IMR-90 (cell line): ENCODE results near the gene FRAS1. TPM values are rescaled to one million over a fixed set of nuclear protein-coding genes. Genes with fewer than 3 reads are reported as not detected.

Source experiments
- ATAC-seq: fragments of 200-7000 bp; cut with Tn5 transposase; 2 replicates; pipeline ENCODE4 v1.9.1; 2020; ENCODE audit warnings: low read depth, mild to moderate bottlenecking, moderate library complexity
- BruUV-seq: library from RNA; stranded (reverse); fragments of 400-500 nt; replicated peaks from 2 replicates; lab custom pipeline; 2021; lab: Mats Ljungman, UMichigan
- CTCF ChIA-PET: fragments of 300-600 bp; formaldehyde crosslinking; extraction: SDS; loops from one replicate; lab custom pipeline; 2021; ENCODE audit warnings: antibody characterized with exemption; lab: Yijun Ruan, JAX
- POLR2A ChIA-PET: fragments of 300-600 bp; sonication (Branson Sonifier 250); formaldehyde crosslinking; loops from one replicate; lab custom pipeline; 2022; ENCODE audit warnings: antibody characterized with exemption; ENCODE audit not compliant: unreplicated experiment; lab: Charles Lee
- DNase-seq: peaks from one replicate; pipeline ENCODE4 v3.0.0; 2013
- H2AFZ ChIP-seq: replicated peaks from 2 replicates; pipeline ENCODE3; 2013; ENCODE audit warnings: low read length, mild to moderate bottlenecking; ENCODE audit not compliant: poor library complexity
- H2AK5ac ChIP-seq: 2 replicates; pipeline ENCODE4 v1.6.1; 2013; ENCODE audit warnings: low read depth, low read length, inconsistent platforms
- H2AK9ac ChIP-seq: replicated peaks from 2 replicates; pipeline ENCODE3; 2013; ENCODE audit warnings: mild to moderate bottlenecking, low read depth, low read length, moderate library complexity; ENCODE audit not compliant: poor library complexity
- H2BK120ac ChIP-seq: 2 replicates; pipeline ENCODE4 v1.6.1; 2013; ENCODE audit warnings: low read depth, low read length, inconsistent platforms
- H2BK15ac ChIP-seq: 3 replicates; pipeline ENCODE4 v1.6.1; 2013; ENCODE audit warnings: low read depth, low read length, inconsistent platforms
- H2BK20ac ChIP-seq: 2 replicates; pipeline ENCODE4 v1.6.1; 2013; ENCODE audit warnings: low read depth, mild to moderate bottlenecking, inconsistent platforms, low read length, moderate library complexity
- H2BK5ac ChIP-seq: 2 replicates; pipeline ENCODE4 v1.6.1; 2013; ENCODE audit warnings: mild to moderate bottlenecking, low read depth, low read length, inconsistent platforms; ENCODE audit not compliant: poor library complexity, severe bottlenecking
- H3K14ac ChIP-seq: replicated peaks from 2 replicates; pipeline ENCODE4 v1.6.1; 2013; ENCODE audit warnings: low read depth, low read length, inconsistent platforms
- H3K18ac ChIP-seq: 2 replicates; pipeline ENCODE4 v1.6.1; 2013; ENCODE audit warnings: low read depth, low read length, control low read depth
- H3K23ac ChIP-seq: 2 replicates; pipeline ENCODE4 v1.6.1; 2013; ENCODE audit warnings: low read depth, low read length, inconsistent platforms
- H3K27ac ChIP-seq: 2 replicates; pipeline ENCODE4 v1.5.1; 2013; ENCODE audit warnings: mild to moderate bottlenecking, control low read depth, low read length; ENCODE audit not compliant: insufficient read depth
- H3K27me3 ChIP-seq: 2 replicates; pipeline ENCODE4 v1.6.1; 2013; ENCODE audit warnings: low read length; ENCODE audit not compliant: control insufficient read depth, insufficient read depth
- H3K36me3 ChIP-seq: 2 replicates; pipeline ENCODE4 v1.6.1; 2013; ENCODE audit warnings: low read length, mixed read lengths; ENCODE audit not compliant: control insufficient read depth, insufficient read depth
- H3K4ac ChIP-seq: 2 replicates; pipeline ENCODE4 v1.6.1; 2013; ENCODE audit warnings: low read depth, low read length, inconsistent platforms
- H3K4me1 ChIP-seq: 2 replicates; pipeline ENCODE4 v1.6.1; 2013; ENCODE audit warnings: low read length, mixed read lengths; ENCODE audit not compliant: control insufficient read depth, insufficient read depth
- H3K4me2 ChIP-seq: 2 replicates; pipeline ENCODE4 v1.6.1; 2013; ENCODE audit warnings: low read depth, mild to moderate bottlenecking, control low read depth, low read length, moderate library complexity
- H3K4me3 ChIP-seq: 2 replicates; pipeline ENCODE4 v1.5.1; 2013; ENCODE audit warnings: low read depth, mild to moderate bottlenecking, control low read depth, low read length, moderate library complexity; ENCODE audit not compliant: insufficient read depth
- H3K56ac ChIP-seq: 2 replicates; pipeline ENCODE4 v1.6.1; 2013; ENCODE audit warnings: low read length, inconsistent platforms; ENCODE audit not compliant: insufficient read depth; ENCODE audit errors: extremely low read depth
- H3K79me1 ChIP-seq, 2 experiments: 2 replicates each; pipeline ENCODE4 v1.6.1; 2013; ENCODE audit warnings: low read length in 2 of 2, inconsistent platforms in 1 of 2, low read depth in 1 of 2
- H3K9ac ChIP-seq: 2 replicates; pipeline ENCODE4 v1.6.1; 2013; ENCODE audit warnings: low read depth, low read length, control low read depth
- H3K9me1 ChIP-seq: 2 replicates; pipeline ENCODE4 v1.6.1; 2013; ENCODE audit warnings: low read length, inconsistent platforms; ENCODE audit not compliant: insufficient read depth
- H3K9me3 ChIP-seq: 2 replicates; pipeline ENCODE4 v1.6.1; 2013; ENCODE audit warnings: low read length; ENCODE audit not compliant: control insufficient read depth, insufficient read depth
- H4K20me1 ChIP-seq: 2 replicates; pipeline ENCODE4 v1.6.1; 2013; ENCODE audit warnings: low read length, inconsistent platforms; ENCODE audit not compliant: insufficient read depth
- H4K5ac ChIP-seq: 2 replicates; pipeline ENCODE4 v1.6.1; 2013; ENCODE audit warnings: mild to moderate bottlenecking, low read depth, low read length, control low read depth
- H4K8ac ChIP-seq, 2 experiments: 2 replicates each; pipeline ENCODE4 v1.6.1; 2013; ENCODE audit warnings: low read depth in 2 of 2, low read length in 2 of 2, control low read depth in 1 of 2, inconsistent platforms in 1 of 2
- H4K91ac ChIP-seq: 2 replicates; pipeline ENCODE4 v1.6.1; 2013; ENCODE audit warnings: low read depth, low read length, inconsistent platforms; ENCODE audit not compliant: insufficient read depth
- BHLHE40 ChIP-seq: fragments of 150-350 bp; IDR thresholded peaks from 2 replicates; pipeline ENCODE4 v1.6.1; 2016; ENCODE audit warnings: mild to moderate bottlenecking, low read depth, low read length
- CEBPB ChIP-seq: IDR thresholded peaks from 2 replicates; pipeline ENCODE4 v1.6.1; 2012; ENCODE audit warnings: low read depth, low read length, improper control_type of control experiment
- CHD1 ChIP-seq: IDR thresholded peaks from 2 replicates; pipeline ENCODE4 v1.6.1; 2012; ENCODE audit warnings: low read depth, low read length, improper control_type of control experiment
- FOS ChIP-seq: fragments of 150-350 bp; IDR thresholded peaks from 2 replicates; pipeline ENCODE4 v1.6.1; 2016; ENCODE audit warnings: low read depth, low read length
- MAFK ChIP-seq: IDR thresholded peaks from 2 replicates; pipeline ENCODE4 v1.6.1; 2012; ENCODE audit warnings: low read depth, low read length, improper control_type of control experiment
- MAZ ChIP-seq: IDR thresholded peaks from 2 replicates; pipeline ENCODE4 v1.6.1; 2012; ENCODE audit warnings: low read depth, mild to moderate bottlenecking, low read length, improper control_type of control experiment, moderate library complexity, borderline replicate concordance
- MXI1 ChIP-seq: IDR thresholded peaks from 2 replicates; pipeline ENCODE4 v1.6.1; 2012; ENCODE audit warnings: low read depth, mild to moderate bottlenecking, low read length, moderate library complexity, borderline replicate concordance
- NFE2L2 ChIP-seq: fragments of 150-350 bp; IDR thresholded peaks from 2 replicates; pipeline ENCODE4 v1.6.1; 2016; ENCODE audit warnings: low read depth, mild to moderate bottlenecking, low read length
- RAD21 ChIP-seq: IDR thresholded peaks from 2 replicates; pipeline ENCODE4 v1.6.1; 2012; ENCODE audit warnings: low read length, improper control_type of control experiment
- RCOR1 ChIP-seq: IDR thresholded peaks from 2 replicates; pipeline ENCODE4 v1.6.1; 2012; ENCODE audit warnings: mild to moderate bottlenecking, low read length, improper control_type of control experiment; ENCODE audit not compliant: insufficient replicate concordance
- RFX5 ChIP-seq: IDR thresholded peaks from 2 replicates; pipeline ENCODE4 v1.8.0; 2012; ENCODE audit warnings: low read depth, mild to moderate bottlenecking, low read length, moderate library complexity
- SMC3 ChIP-seq: fragments of 150-350 bp; IDR thresholded peaks from 2 replicates; pipeline ENCODE4 v1.6.1; 2016; ENCODE audit warnings: low read depth, mild to moderate bottlenecking, antibody characterized with exemption, low read length, moderate library complexity
- WGBS, 2 experiments: methylation state at CpG; one replicate each; pipeline versions ENCODE4 v1.1.5 to v1.1.7; 2013; ENCODE audit warnings: missing lambda C conversion rate in 2 of 2; ENCODE audit not compliant: insufficient read length in 1 of 2; ENCODE audit errors: extremely low coverage in 2 of 2; 5-methylcytosine and 5-hydroxymethylcytosine counted together
- dilution Hi-C: fragments of 300-500 bp; cut with HindIII; formaldehyde crosslinking; loops from one replicate; pipeline ENCODE4 v1.14.3; 2018; ENCODE audit warnings: low sequenced_read_pairs; ENCODE audit not compliant: unreplicated experiment
- in situ Hi-C: fragments of 300-500 bp; cut with MboI; formaldehyde crosslinking; loops from 3 replicates; pipeline ENCODE4 v1.14.3; 2019; ENCODE audit warnings: low sequenced_read_pairs, inconsistent platforms, mixed read lengths
- intact Hi-C: fragments of 100-400 bp; cut with micrococcal nuclease; formaldehyde crosslinking; loops from 2 replicates; pipeline ENCODE4 v1.10.0; 2022
- polyA plus RNA-seq, 3 experiments: library from polyadenylated mRNA; depleted of rRNA; stranded (reverse); fragments of >200 nt; gene quantifications; 2 replicates each; pipeline ENCODE4 v1.2.3, GENCODE V29; 2012; ENCODE audit warnings: low replicate concordance in 1 of 3
- total RNA-seq: library from RNA; depleted of rRNA; stranded (reverse); fragments of >200 nt; gene quantifications from 2 replicates; pipeline ENCODE4 v1.2.3, GENCODE V29; 2012
- TF ChIP-seq, protein P1 (sequence below): fragments of 150-350 bp; IDR thresholded peaks from 2 replicates; pipeline ENCODE4 v1.6.1; 2016; ENCODE audit warnings: low read depth, mild to moderate bottlenecking, low read length, moderate library complexity, borderline replicate concordance
- TF ChIP-seq, protein P2 (sequence below): conservative IDR thresholded peaks from 2 replicates; pipeline ENCODE4 v1.5.1; 2012; ENCODE audit warnings: mild to moderate bottlenecking, low read depth, low read length, improper control_type of control experiment
- TF ChIP-seq, protein P3 (sequence below): fragments of 150-350 bp; IDR thresholded peaks from 2 replicates; pipeline ENCODE4 v1.6.1; 2017; ENCODE audit warnings: mild to moderate bottlenecking, antibody characterized with exemption, low read length, low read depth

Gene FRAS1
- total and polyA plus RNA-seq, 2 of the 4 experiments (the other 2 are of a cell fraction), result under 0.01 to 0.03 TPM

DNA sequence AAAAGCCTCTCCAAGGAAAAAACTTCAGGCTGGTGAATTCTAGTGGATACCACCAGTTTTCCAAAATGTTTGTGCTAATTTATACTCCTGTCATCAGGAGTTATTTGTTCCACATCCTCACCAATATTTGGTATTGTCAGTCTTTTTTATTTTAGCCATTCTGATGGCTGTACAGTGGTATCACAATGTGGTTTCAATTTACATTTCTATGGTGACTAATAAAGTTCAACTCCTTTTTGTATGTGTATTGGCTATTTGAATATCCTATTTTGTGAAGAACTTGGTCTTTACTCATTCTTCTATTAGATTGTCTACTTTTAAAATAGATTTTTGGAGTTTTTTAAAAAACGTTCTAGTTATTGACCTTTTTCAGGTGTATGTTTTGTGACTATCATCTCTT lies 33.0 kb upstream of the FRAS1 start:
- TF ChIP-seq MXI1, result no peak
- TF ChIP-seq MAFK, result no peak
- TF ChIP-seq CHD1, result no peak
- TF ChIP-seq RFX5, result no peak
- no peak for TF ChIP-seq NFE2L2
- TF ChIP-seq RAD21, result no peak
- no peak for TF ChIP-seq SMC3
- TF ChIP-seq, protein P1, sequence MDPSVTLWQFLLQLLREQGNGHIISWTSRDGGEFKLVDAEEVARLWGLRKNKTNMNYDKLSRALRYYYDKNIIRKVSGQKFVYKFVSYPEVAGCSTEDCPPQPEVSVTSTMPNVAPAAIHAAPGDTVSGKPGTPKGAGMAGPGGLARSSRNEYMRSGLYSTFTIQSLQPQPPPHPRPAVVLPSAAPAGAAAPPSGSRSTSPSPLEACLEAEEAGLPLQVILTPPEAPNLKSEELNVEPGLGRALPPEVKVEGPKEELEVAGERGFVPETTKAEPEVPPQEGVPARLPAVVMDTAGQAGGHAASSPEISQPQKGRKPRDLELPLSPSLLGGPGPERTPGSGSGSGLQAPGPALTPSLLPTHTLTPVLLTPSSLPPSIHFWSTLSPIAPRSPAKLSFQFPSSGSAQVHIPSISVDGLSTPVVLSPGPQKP, result no peak
- no peak for TF ChIP-seq CEBPB
- no peak for TF ChIP-seq BHLHE40
- TF ChIP-seq, protein P2, sequence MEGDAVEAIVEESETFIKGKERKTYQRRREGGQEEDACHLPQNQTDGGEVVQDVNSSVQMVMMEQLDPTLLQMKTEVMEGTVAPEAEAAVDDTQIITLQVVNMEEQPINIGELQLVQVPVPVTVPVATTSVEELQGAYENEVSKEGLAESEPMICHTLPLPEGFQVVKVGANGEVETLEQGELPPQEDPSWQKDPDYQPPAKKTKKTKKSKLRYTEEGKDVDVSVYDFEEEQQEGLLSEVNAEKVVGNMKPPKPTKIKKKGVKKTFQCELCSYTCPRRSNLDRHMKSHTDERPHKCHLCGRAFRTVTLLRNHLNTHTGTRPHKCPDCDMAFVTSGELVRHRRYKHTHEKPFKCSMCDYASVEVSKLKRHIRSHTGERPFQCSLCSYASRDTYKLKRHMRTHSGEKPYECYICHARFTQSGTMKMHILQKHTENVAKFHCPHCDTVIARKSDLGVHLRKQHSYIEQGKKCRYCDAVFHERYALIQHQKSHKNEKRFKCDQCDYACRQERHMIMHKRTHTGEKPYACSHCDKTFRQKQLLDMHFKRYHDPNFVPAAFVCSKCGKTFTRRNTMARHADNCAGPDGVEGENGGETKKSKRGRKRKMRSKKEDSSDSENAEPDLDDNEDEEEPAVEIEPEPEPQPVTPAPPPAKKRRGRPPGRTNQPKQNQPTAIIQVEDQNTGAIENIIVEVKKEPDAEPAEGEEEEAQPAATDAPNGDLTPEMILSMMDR, result no peak
- TF ChIP-seq, protein P3, sequence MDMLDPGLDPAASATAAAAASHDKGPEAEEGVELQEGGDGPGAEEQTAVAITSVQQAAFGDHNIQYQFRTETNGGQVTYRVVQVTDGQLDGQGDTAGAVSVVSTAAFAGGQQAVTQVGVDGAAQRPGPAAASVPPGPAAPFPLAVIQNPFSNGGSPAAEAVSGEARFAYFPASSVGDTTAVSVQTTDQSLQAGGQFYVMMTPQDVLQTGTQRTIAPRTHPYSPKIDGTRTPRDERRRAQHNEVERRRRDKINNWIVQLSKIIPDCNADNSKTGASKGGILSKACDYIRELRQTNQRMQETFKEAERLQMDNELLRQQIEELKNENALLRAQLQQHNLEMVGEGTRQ, result no peak
- TF ChIP-seq FOS, result no peak
- no peak for TF ChIP-seq MAZ
- no peak for TF ChIP-seq RCOR1
- no peak for DNase-seq
- POLR2A ChIA-PET, result no interaction called here

More for the DNA sequence above, 33.0 kb upstream of the FRAS1 start:
- H3K9me3 ChIP-seq, result no peaks in the 10 kb centered on the region
- no peak overlapping the region for H3K4me2 ChIP-seq
- no peak overlapping the region for H2BK15ac ChIP-seq
- no peak overlapping the region for H3K14ac ChIP-seq
- no peaks in the 10 kb centered on the region for H4K20me1 ChIP-seq
- no peak overlapping the region for H4K8ac ChIP-seq
- H3K18ac ChIP-seq, result no peak overlapping the region
- no peaks in the 10 kb centered on the region for H3K79me1 ChIP-seq
- no peak overlapping the region for H2AFZ ChIP-seq
- no peak overlapping the region for H3K23ac ChIP-seq
- intact Hi-C loops, result no loop called here
- no peaks in the 10 kb centered on the region for H3K27me3 ChIP-seq
- H4K5ac ChIP-seq, result no peak overlapping the region
- no peak overlapping the region for H2AK5ac ChIP-seq
- H2AK9ac ChIP-seq, result no peak overlapping the region
- no peak overlapping the region for H2BK5ac ChIP-seq
- BruUV-seq, result no TSS peak
- no peak overlapping the region for H3K56ac ChIP-seq
- no peak overlapping the region for H3K27ac ChIP-seq
- no peak overlapping the region for H2BK20ac ChIP-seq
- no peaks in the 10 kb centered on the region for H3K4me1 ChIP-seq
- H2BK120ac ChIP-seq, result no peak overlapping the region
- H3K4ac ChIP-seq, result no peak overlapping the region
- in situ Hi-C loops, result no loop called here
- no peaks in the 10 kb centered on the region for H3K9me1 ChIP-seq
- no peak overlapping the region for H3K9ac ChIP-seq
- H3K4me3 ChIP-seq, result no peak overlapping the region
- ATAC-seq, result no peak
- no CpG with 5 or more reads among the region's 1 CpG for WGBS, 2 experiments
- CTCF ChIA-PET, result no interaction called here
- no peaks in the 10 kb centered on the region for H3K36me3 ChIP-seq
- H4K91ac ChIP-seq, result no peak overlapping the region
- dilution Hi-C loops, result no loop called here
